WERI-Rb-1 (cell line): Measurements from ENCODE around the gene GDF10.

Experiments
- DNase-seq: peaks from one replicate; pipeline ENCODE4 v3.0.0-alpha.2; 2020
- H3K27ac ChIP-seq: fragments of 250-450 bp; sonication (Bioruptor Pico); 2 replicates; pipeline ENCODE4 v1.5.1; 2020; ENCODE audit warnings: mild to moderate bottlenecking, moderate library complexity
- H3K27me3 ChIP-seq: fragments of 250-450 bp; sonication (Bioruptor Pico); 2 replicates; pipeline ENCODE4 v1.5.1; 2021; ENCODE audit warnings: mild to moderate bottlenecking, low read depth, moderate library complexity; ENCODE audit not compliant: insufficient read depth, severe bottlenecking
- H3K36me3 ChIP-seq: fragments of 250-450 bp; sonication (Bioruptor Pico); 2 replicates; pipeline ENCODE4 v1.5.1; 2020; ENCODE audit warnings: mild to moderate bottlenecking, moderate library complexity
- H3K4me3 ChIP-seq: 2 replicates; pipeline ENCODE4 v1.5.1; 2011; ENCODE audit warnings: low read depth, mild to moderate bottlenecking, control low read depth, low read length
- H3K9me3 ChIP-seq: fragments of 250-450 bp; sonication (Bioruptor Pico); 2 replicates; pipeline ENCODE4 v1.5.1; 2021; ENCODE audit warnings: mild to moderate bottlenecking, moderate library complexity; ENCODE audit not compliant: severe bottlenecking
- CTCF ChIP-seq: IDR thresholded peaks from 2 replicates; pipeline ENCODE4 v1.5.1; 2011; ENCODE audit warnings: low read depth, mild to moderate bottlenecking, control low read depth, inconsistent platforms, low read length

The GDF10 gene

GRCh38 chr10:47308775-47309174 is 8.8 kb downstream of the GDF10 start:
- DNase-seq = no peak
- Histone ChIP-seq H3K27me3 (no peaks in the 10 kb centered on the region), H3K36me3 (no peaks in the 10 kb centered on the region), H3K9me3 (no peaks in the 10 kb centered on the region), H3K27ac (no peak overlapping the region), H3K4me3 (no peak overlapping the region)
- TF ChIP-seq CTCF = no peak

- DNase-seq = peak; percentile 32
- no peak overlapping the region for H3K27ac ChIP-seq
These were observed 9.6 kb downstream of the GDF10 start for GRCh38 chr10:47309408-47310089.

GRCh38 chr10:47310090-47310505 is 10.1 kb downstream of the GDF10 start:
- Histone ChIP-seq H3K36me3 (no peaks in the 10 kb centered on the region), H3K27ac (no peak overlapping the region), H3K9me3 (no peaks in the 10 kb centered on the region), H3K27me3 (no peaks in the 10 kb centered on the region), H3K4me3 (no peak overlapping the region)
- DNase-seq = no peak
- TF ChIP-seq CTCF = no peak

More at GRCh38 chr10:47309408-47310089, 9.6 kb downstream of the GDF10 start:
- Histone ChIP-seq H3K27me3 (no peaks in the 10 kb centered on the region), H3K9me3 (no peaks in the 10 kb centered on the region), H3K36me3 (no peaks in the 10 kb centered on the region), H3K4me3 (no peak overlapping the region)
- peak; percentile 71 for TF ChIP-seq CTCF

- no peak for DNase-seq
- TF ChIP-seq CTCF = no peak
- no peak overlapping the region for H3K27ac ChIP-seq
- no peaks in the 10 kb centered on the region for H3K36me3 ChIP-seq
- H3K4me3 ChIP-seq = no peak overlapping the region
- no peaks in the 10 kb centered on the region for H3K27me3 ChIP-seq
- H3K9me3 ChIP-seq = no peaks in the 10 kb centered on the region
These were observed 11.4 kb downstream of the GDF10 start for GRCh38 chr10:47311193-47311931.

- no peaks in the 10 kb centered on the region for H3K36me3 ChIP-seq
- peak; percentile 95 for TF ChIP-seq CTCF
- no peak overlapping the region for H3K4me3 ChIP-seq
- no peak overlapping the region for H3K27ac ChIP-seq
- peak; percentile 88 for DNase-seq
- no peaks in the 10 kb centered on the region for H3K9me3 ChIP-seq
- no peaks in the 10 kb centered on the region for H3K27me3 ChIP-seq
These were observed 12.1 kb downstream of the GDF10 start for GRCh38 chr10:47311932-47312662.
